Measurements from ENCODE around the gene HIC1.
"Not testable (repeated sequence)": the region's sequence is repeated elsewhere in the genome, so short reads cannot be mapped to it uniquely, and the experiment has no call there.

Gene HIC1

GRCh38 chr17:2054512-2055291 is at the start of gene HIC1:
HIC1 (plus strand) TSS chr17:2055103; CDS start chr17:2056691, 1,588 bp downstream.
- peak; percentile 74 to 85 for DNase-seq

- no peak for DNase-seq
These were observed 46.4 kb upstream of the HIC1 start for GRCh38 chr17:2008332-2009126.

GRCh38 chr17:2009737-2010136 is 45.2 kb upstream of the HIC1 start:
- no peak for DNase-seq

GRCh38 chr17:2011411-2012371 is 43.2 kb upstream of the HIC1 start:
- DNase-seq: no peak

GRCh38 chr17:2012499-2012898 is 42.4 kb upstream of the HIC1 start:
- no peak for DNase-seq

GRCh38 chr17:2013220-2013993 is 41.5 kb upstream of the HIC1 start:
- DNase-seq: not testable (repeated sequence)

- no peak for DNase-seq
These were observed 40.9 kb upstream of the HIC1 start for GRCh38 chr17:2013994-2014317.

GRCh38 chr17:2015314-2015713 is 39.6 kb upstream of the HIC1 start:
- DNase-seq: no peak

- DNase-seq: no peak
These were observed 38.4 kb upstream of the HIC1 start for GRCh38 chr17:2016494-2016893.

GRCh38 chr17:2017274-2017941 is 37.5 kb upstream of the HIC1 start:
- no peak for DNase-seq

GRCh38 chr17:2018716-2019510 is 36.0 kb upstream of the HIC1 start:
- no peak for DNase-seq

- DNase-seq: no peak
These were observed 35.2 kb upstream of the HIC1 start for GRCh38 chr17:2019723-2020122.

GRCh38 chr17:2020721-2021120 is 34.2 kb upstream of the HIC1 start:
- DNase-seq: no peak

- DNase-seq: no peak
These were observed 32.2 kb upstream of the HIC1 start for GRCh38 chr17:2022647-2023240.

- no peak for DNase-seq
These were observed 31.6 kb upstream of the HIC1 start for GRCh38 chr17:2023256-2023655.

- DNase-seq: peak; percentile 60 to 61
These were observed 31.0 kb upstream of the HIC1 start for GRCh38 chr17:2023692-2024571.

GRCh38 chr17:2024572-2025219 is 30.2 kb upstream of the HIC1 start:
- DNase-seq: no peak

- DNase-seq: peak; percentile 68 to 85
These were observed 29.7 kb upstream of the HIC1 start, which contains the start of gene RTN4RL1 for GRCh38 chr17:2025220-2025621. RTN4RL1 (minus strand) TSS chr17:2025334; CDS start chr17:2024865, 469 bp downstream.
